ENCODE measurements around the gene GJD4. TPM values are rescaled to one million over a fixed set of nuclear protein-coding genes. Genes with fewer than 3 reads are reported as not detected.

Gene GJD4
- total and polyA plus RNA-seq, 2 of the 4 experiments (the other 2 are of a cell fraction): not detected

DNA sequence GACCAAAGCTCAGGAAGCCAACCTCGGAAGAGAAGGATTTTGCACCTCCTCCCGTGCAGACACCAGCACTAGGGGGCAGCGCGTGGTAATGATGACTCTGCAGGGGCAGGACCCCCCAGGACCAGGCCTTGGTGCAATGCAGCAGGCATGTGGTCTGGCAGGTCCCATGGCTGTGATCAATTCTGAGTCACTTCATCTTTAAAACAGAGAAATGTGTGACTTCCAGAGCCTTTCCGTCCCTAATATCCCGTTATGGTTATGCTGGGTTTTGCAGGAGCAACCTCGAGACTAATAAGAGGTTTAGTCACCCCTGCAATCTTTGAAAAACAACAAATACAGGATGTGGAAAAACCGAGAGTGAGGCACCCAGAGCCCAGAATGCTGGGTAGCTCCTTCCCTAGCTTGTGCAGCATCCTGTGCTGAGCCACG is 30.2 kb upstream of the GJD4 start:
- intact Hi-C loops (cut with micrococcal nuclease): no loop called here
- H3K23ac ChIP-seq (ENCODE audit: low read depth, low read length): peak overlapping the region; percentile 32; the same call in 1 of the 2 replicates
- CTCF ChIA-PET: interaction anchor here (0.6 to 2.3 kb wide), 5 partner anchors 12 to 1214 kb away, joined by 3 to 9 read pairs (median 4); no protein-coding TSS in a partner anchor
- peaks cover 10% of the 10 kb centered on the region; the same call in 1 of the 2 replicates for H4K20me1 ChIP-seq (ENCODE audit: insufficient read depth, low read length)
- dilution Hi-C loops (cut with HindIII; ENCODE audit: low sequenced_read_pairs, unreplicated experiment): no loop called here
- no peak overlapping the region for H3K56ac ChIP-seq (ENCODE audit: extremely low read depth, insufficient read depth, low read length)
- peak overlapping the region; percentile 76 for H2BK120ac ChIP-seq (ENCODE audit: low read depth, low read length)
- peak overlapping the region; percentile 71; the same call in 1 of the 2 replicates for H4K91ac ChIP-seq (ENCODE audit: insufficient read depth, low read depth, low read length)
- no peak overlapping the region for H3K18ac ChIP-seq (ENCODE audit: low read depth, low read length)
- in situ Hi-C loops (cut with MboI; ENCODE audit: low sequenced_read_pairs): loop anchor here (25.0 kb wide), 1 partner anchor 463 kb away; no protein-coding TSS in a partner anchor
- H4K5ac ChIP-seq (ENCODE audit: low read depth, low read length): no peak overlapping the region
- peak overlapping the region; percentile 75; the same call in 1 of the 2 replicates for H2BK20ac ChIP-seq (ENCODE audit: low read depth, low read length)
- H2BK5ac ChIP-seq (ENCODE audit: low read depth, low read length, poor library complexity, severe bottlenecking): peak overlapping the region; percentile 95
- peak overlapping the region; percentile 76 for H3K4ac ChIP-seq (ENCODE audit: low read depth, low read length)
- peak overlapping the region; percentile 15; the same call in 1 of the 2 replicates for H3K27ac ChIP-seq (ENCODE audit: insufficient read depth, low read length)
- H3K9me3 ChIP-seq (ENCODE audit: control insufficient read depth, insufficient read depth, low read length): no peaks in the 10 kb centered on the region
- TF ChIP-seq CEBPB (IDR thresholded peaks at IDR 0.05; ENCODE audit: low read depth, low read length) (peak; percentile 72), SMC3 (IDR thresholded peaks at IDR 0.05; ENCODE audit: low read depth, low read length) (peak; percentile 36), RAD21 (IDR thresholded peaks at IDR 0.05; ENCODE audit: low read length) (no peak; the same call in 1 of the 2 replicates), RCOR1 (IDR thresholded peaks at IDR 0.05; ENCODE audit: insufficient replicate concordance, low read length) (peak; percentile 53), BHLHE40 (IDR thresholded peaks at IDR 0.05; ENCODE audit: low read depth, low read length) (peak; percentile 87), MXI1 (IDR thresholded peaks at IDR 0.05; ENCODE audit: borderline replicate concordance, low read depth, low read length) (0 out of 2 replicates have a peak, but pooled peaks have one; percentile 26), MAFK (IDR thresholded peaks at IDR 0.05; ENCODE audit: low read depth, low read length) (peak; percentile 74; the same call in 1 of the 2 replicates), RFX5 (IDR thresholded peaks at IDR 0.05; ENCODE audit: low read depth, low read length) (no peak), MAZ (IDR thresholded peaks at IDR 0.05; ENCODE audit: borderline replicate concordance, low read depth, low read length) (peak; percentile 65; the same call in 1 of the 2 replicates), FOS (IDR thresholded peaks at IDR 0.05; ENCODE audit: low read depth, low read length) (peak; percentile 76), NFE2L2 (IDR thresholded peaks at IDR 0.05; ENCODE audit: low read depth, low read length) (peak; percentile 93), POLR2A (IDR thresholded peaks at IDR 0.05; ENCODE audit: low read depth, low read length) (no peak; the same call in 1 of the 2 replicates), CHD1 (IDR thresholded peaks at IDR 0.05; ENCODE audit: low read depth, low read length) (no peak)
- TF ChIP-seq, protein P1, sequence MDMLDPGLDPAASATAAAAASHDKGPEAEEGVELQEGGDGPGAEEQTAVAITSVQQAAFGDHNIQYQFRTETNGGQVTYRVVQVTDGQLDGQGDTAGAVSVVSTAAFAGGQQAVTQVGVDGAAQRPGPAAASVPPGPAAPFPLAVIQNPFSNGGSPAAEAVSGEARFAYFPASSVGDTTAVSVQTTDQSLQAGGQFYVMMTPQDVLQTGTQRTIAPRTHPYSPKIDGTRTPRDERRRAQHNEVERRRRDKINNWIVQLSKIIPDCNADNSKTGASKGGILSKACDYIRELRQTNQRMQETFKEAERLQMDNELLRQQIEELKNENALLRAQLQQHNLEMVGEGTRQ (IDR thresholded peaks at IDR 0.05; ENCODE audit: low read depth, low read length): peak; percentile 59; the same call in 1 of the 2 replicates
- TF ChIP-seq, protein P2, sequence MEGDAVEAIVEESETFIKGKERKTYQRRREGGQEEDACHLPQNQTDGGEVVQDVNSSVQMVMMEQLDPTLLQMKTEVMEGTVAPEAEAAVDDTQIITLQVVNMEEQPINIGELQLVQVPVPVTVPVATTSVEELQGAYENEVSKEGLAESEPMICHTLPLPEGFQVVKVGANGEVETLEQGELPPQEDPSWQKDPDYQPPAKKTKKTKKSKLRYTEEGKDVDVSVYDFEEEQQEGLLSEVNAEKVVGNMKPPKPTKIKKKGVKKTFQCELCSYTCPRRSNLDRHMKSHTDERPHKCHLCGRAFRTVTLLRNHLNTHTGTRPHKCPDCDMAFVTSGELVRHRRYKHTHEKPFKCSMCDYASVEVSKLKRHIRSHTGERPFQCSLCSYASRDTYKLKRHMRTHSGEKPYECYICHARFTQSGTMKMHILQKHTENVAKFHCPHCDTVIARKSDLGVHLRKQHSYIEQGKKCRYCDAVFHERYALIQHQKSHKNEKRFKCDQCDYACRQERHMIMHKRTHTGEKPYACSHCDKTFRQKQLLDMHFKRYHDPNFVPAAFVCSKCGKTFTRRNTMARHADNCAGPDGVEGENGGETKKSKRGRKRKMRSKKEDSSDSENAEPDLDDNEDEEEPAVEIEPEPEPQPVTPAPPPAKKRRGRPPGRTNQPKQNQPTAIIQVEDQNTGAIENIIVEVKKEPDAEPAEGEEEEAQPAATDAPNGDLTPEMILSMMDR (conservative IDR thresholded peaks at IDR 0.05; ENCODE audit: low read depth, low read length): peak; percentile 43
- no TSS peak for BruUV-seq (replicated peaks)
- POLR2A ChIA-PET (ENCODE audit: unreplicated experiment): no interaction called here
- peaks cover 2% of the 10 kb centered on the region; the same call in 1 of the 2 replicates for H3K27me3 ChIP-seq (ENCODE audit: control insufficient read depth, insufficient read depth, low read length)
- DNase-seq (peak; percentile 98), ATAC-seq (ENCODE audit: low read depth) (peak; percentile 89)
- no peak overlapping the region for H3K4me2 ChIP-seq (ENCODE audit: low read depth, low read length)
- no peak overlapping the region for H3K9ac ChIP-seq (ENCODE audit: low read depth, low read length)
- 0 out of 3 replicates have a peak overlapping the region, but pooled peaks have one; percentile 78 for H2BK15ac ChIP-seq (ENCODE audit: low read depth, low read length)
- peak overlapping the region; percentile 31 for H2AK9ac ChIP-seq (replicated peaks; ENCODE audit: low read depth, low read length, poor library complexity)
- H3K14ac ChIP-seq (replicated peaks; ENCODE audit: low read depth, low read length): peak overlapping the region; percentile 8; the same call in 1 of the 2 replicates
- peak overlapping the region in 1 of 2 experiments; percentile 59; a peak in 2 of 4 replicates for H4K8ac ChIP-seq (ENCODE audit: low read depth in 2 of 2, low read length in 2 of 2)
- WGBS, 2 experiments (ENCODE audit: extremely low coverage in 2 of 2, insufficient read length in 1 of 2): 50% methylated on average over 1 of the region's 9 CpGs; no CpG with 5 or more reads in 1 of the 2 experiments
- peak overlapping the region; percentile 89; the same call in 1 of the 2 replicates for H2AK5ac ChIP-seq (ENCODE audit: low read depth, low read length)
- no peak overlapping the region for H3K4me3 ChIP-seq (ENCODE audit: insufficient read depth, low read depth, low read length)
- peak overlapping the region; percentile 65 for H2AFZ ChIP-seq (replicated peaks; ENCODE audit: low read length, poor library complexity)
- H3K9me1 ChIP-seq (ENCODE audit: insufficient read depth, low read length): peaks cover 15% of the 10 kb centered on the region
- peaks cover 4% of the 10 kb centered on the region for H3K36me3 ChIP-seq (ENCODE audit: control insufficient read depth, insufficient read depth, low read length)
- H3K79me1 ChIP-seq (ENCODE audit: low read depth in 1 of 2, low read length in 2 of 2): no peaks in the 10 kb centered on the region
- H3K4me1 ChIP-seq (ENCODE audit: control insufficient read depth, insufficient read depth, low read length): peaks cover 11% of the 10 kb centered on the region
